SIG-M5 treated with dmso at 0.1 percent for 504 hours (cell line): Measurements from ENCODE around the gene TAC4.
"Not testable (repeated sequence)": the region's sequence is repeated elsewhere in the genome, so short reads cannot be mapped to it uniquely, and the experiment has no call there.

Experiments
- DNase-seq: peaks from one replicate; lab custom pipeline; 2025; ENCODE audit not compliant: unreplicated experiment; lab: John Stamatoyannopoulos, UW

TAC4 gene

GRCh38 chr17:49843774-49844350 lies 4.0 kb downstream of the TAC4 start:
- no peak for DNase-seq

- DNase-seq: no peak
Measured at GRCh38 chr17:49842846-49843245, 5.0 kb downstream of the TAC4 start.

- DNase-seq: peak; percentile 32
Measured at GRCh38 chr17:49842371-49842770, 5.5 kb downstream of the TAC4 start.

GRCh38 chr17:49841548-49841947 lies 6.3 kb downstream of the TAC4 start:
- no peak for DNase-seq

GRCh38 chr17:49839455-49839854 lies 8.4 kb downstream of the TAC4 start:
- DNase-seq: no peak

- DNase-seq: no peak
Measured at GRCh38 chr17:49836111-49837030, 11.5 kb downstream of the TAC4 start.

- no peak for DNase-seq
Measured at GRCh38 chr17:49835472-49835871, 12.4 kb downstream of the TAC4 start.

- DNase-seq: no peak
Measured at GRCh38 chr17:49834118-49834743, 13.6 kb downstream of the TAC4 start.

GRCh38 chr17:49832840-49833599 lies 14.8 kb downstream of the TAC4 start:
- DNase-seq: no peak

GRCh38 chr17:49830605-49831004 lies 17.3 kb downstream of the TAC4 start:
- no peak for DNase-seq

GRCh38 chr17:49829026-49829425 lies 18.8 kb downstream of the TAC4 start:
- DNase-seq: no peak

- DNase-seq: not testable (repeated sequence)
Measured at GRCh38 chr17:49828325-49828724, 19.5 kb downstream of the TAC4 start.

GRCh38 chr17:49825645-49826044 lies 22.2 kb downstream of the TAC4 start:
- no peak for DNase-seq

GRCh38 chr17:49823614-49824013 lies 24.3 kb downstream of the TAC4 start:
- DNase-seq: no peak

- no peak for DNase-seq
Measured at GRCh38 chr17:49822829-49823228, 25.0 kb downstream of the TAC4 start.

GRCh38 chr17:49821916-49822315 lies 26.0 kb downstream of the TAC4 start:
- peak; percentile 42 for DNase-seq

GRCh38 chr17:49821466-49821865 lies 26.4 kb downstream of the TAC4 start:
- no peak for DNase-seq

GRCh38 chr17:49820773-49821172 lies 27.1 kb downstream of the TAC4 start:
- DNase-seq: no peak

- no peak for DNase-seq
Measured at GRCh38 chr17:49819651-49820050, 28.2 kb downstream of the TAC4 start.

- no peak for DNase-seq
Measured at GRCh38 chr17:49819138-49819537, 28.7 kb downstream of the TAC4 start.

GRCh38 chr17:49817993-49818392 lies 29.9 kb downstream of the TAC4 start:
- DNase-seq: no peak
